ENCODE measurements around the gene SSTR5. TPM values are rescaled to one million over a fixed set of nuclear protein-coding genes. Genes with fewer than 3 reads are reported as not detected.

The SSTR5 gene
- total RNA-seq, 1 donor from 2014 or later, result not detected

GRCh38 chr16:1045993-1046911 lies 26.3 kb upstream of the SSTR5 start:
- ATAC-seq (no peak), DNase-seq (no peak)
- H3K36me3 ChIP-seq, result no peaks in the 10 kb centered on the region
- H3K4me1 ChIP-seq, result no peaks in the 10 kb centered on the region
- no peak overlapping the region for H3K27ac ChIP-seq
- no peaks in the 10 kb centered on the region for H3K9me3 ChIP-seq
- intact Hi-C loops (cut with DNase I), result no loop called here
- H3K27me3 ChIP-seq, result peaks cover 45% of the 10 kb centered on the region
- no peak overlapping the region for H3K4me3 ChIP-seq
- no peak for TF ChIP-seq CTCF (IDR thresholded peaks at IDR 0.05)

- H3K4me1 ChIP-seq, result no peaks in the 10 kb centered on the region
- no peak for TF ChIP-seq CTCF (IDR thresholded peaks at IDR 0.05)
- no peak for ATAC-seq
- H3K27ac ChIP-seq, result no peak overlapping the region
- no peaks in the 10 kb centered on the region for H3K9me3 ChIP-seq
- DNase-seq, result no peak
- intact Hi-C loops (cut with DNase I), result no loop called here
- no peak overlapping the region for H3K4me3 ChIP-seq
- H3K27me3 ChIP-seq, result peaks cover 45% of the 10 kb centered on the region
- no peaks in the 10 kb centered on the region for H3K36me3 ChIP-seq
Measured at GRCh38 chr16:1047123-1047522, 25.4 kb upstream of the SSTR5 start.

GRCh38 chr16:1047801-1048200 lies 24.7 kb upstream of the SSTR5 start:
- intact Hi-C loops (cut with DNase I), result no loop called here
- no peaks in the 10 kb centered on the region for H3K9me3 ChIP-seq
- H3K27ac ChIP-seq, result no peak overlapping the region
- H3K36me3 ChIP-seq, result no peaks in the 10 kb centered on the region
- no peak overlapping the region for H3K4me3 ChIP-seq
- no peak for DNase-seq
- peaks cover 45% of the 10 kb centered on the region for H3K27me3 ChIP-seq
- H3K4me1 ChIP-seq, result no peaks in the 10 kb centered on the region
- ATAC-seq, result no peak
- no peak for TF ChIP-seq CTCF (IDR thresholded peaks at IDR 0.05)

GRCh38 chr16:1048442-1049112 lies 24.0 kb upstream of the SSTR5 start:
- H3K36me3 ChIP-seq, result no peaks in the 10 kb centered on the region
- no peak overlapping the region for H3K4me3 ChIP-seq
- H3K9me3 ChIP-seq, result no peaks in the 10 kb centered on the region
- TF ChIP-seq CTCF (IDR thresholded peaks at IDR 0.05), result no peak
- no peak overlapping the region for H3K27ac ChIP-seq
- no peaks in the 10 kb centered on the region for H3K4me1 ChIP-seq
- intact Hi-C loops (cut with DNase I), result no loop called here
- ATAC-seq (peak; percentile 19), DNase-seq (no peak)
- peaks cover 45% of the 10 kb centered on the region for H3K27me3 ChIP-seq

- H3K36me3 ChIP-seq, result no peaks in the 10 kb centered on the region
- no peak overlapping the region for H3K27ac ChIP-seq
- no peaks in the 10 kb centered on the region for H3K4me1 ChIP-seq
- DNase-seq (no peak), ATAC-seq (no peak)
- H3K4me3 ChIP-seq, result no peak overlapping the region
- TF ChIP-seq CTCF (IDR thresholded peaks at IDR 0.05), result no peak
- peaks cover 41% of the 10 kb centered on the region for H3K27me3 ChIP-seq
- H3K9me3 ChIP-seq, result no peaks in the 10 kb centered on the region
- intact Hi-C loops (cut with DNase I), result no loop called here
Measured at GRCh38 chr16:1049113-1049975, 23.2 kb upstream of the SSTR5 start.
